GM11168 (cell line): ENCODE data around the gene DGLUCY.

Experiments
- in situ Hi-C: fragments of 300-500 bp; cut with MboI; formaldehyde crosslinking; loops from one replicate; pipeline ENCODE4 v1.12.0; 2022; ENCODE audit warnings: low sequenced_read_pairs; ENCODE audit not compliant: unreplicated experiment

The DGLUCY gene

GRCh38 chr14:91269076-91269991 lies 155.5 kb downstream of the DGLUCY start:
- in situ Hi-C loops = no loop called here

GRCh38 chr14:91270188-91270587 lies 156.3 kb downstream of the DGLUCY start:
- in situ Hi-C loops = no loop called here

GRCh38 chr14:91270619-91271018 lies 156.7 kb downstream of the DGLUCY start:
- in situ Hi-C loops = no loop called here

GRCh38 chr14:91271639-91272038 lies 157.8 kb downstream of the DGLUCY start:
- in situ Hi-C loops = no loop called here

- in situ Hi-C loops = no loop called here
These were observed 158.7 kb downstream of the DGLUCY start for GRCh38 chr14:91272341-91273272.

GRCh38 chr14:91273273-91273884 lies 159.5 kb downstream of the DGLUCY start:
- in situ Hi-C loops = no loop called here

GRCh38 chr14:91273885-91274273 lies 160.0 kb downstream of the DGLUCY start:
- in situ Hi-C loops = no loop called here

GRCh38 chr14:91274796-91275195 lies 160.9 kb downstream of the DGLUCY start:
- in situ Hi-C loops = no loop called here
